Fibroblast of lung (primary cell): Measurements from ENCODE around the gene DAZAP1. TPM values are rescaled to one million over a fixed set of nuclear protein-coding genes. Genes with fewer than 3 reads are reported as not detected.

ENCODE experiments used
- DNase-seq, 2 donors: peaks; one replicate each; pipeline versions ENCODE4 v3.0.0 to v3.0.0-alpha.2; 2010; ENCODE audit warnings: low read depth in 2 of 2
- H2AFZ ChIP-seq: 2 replicates; pipeline ENCODE4 v1.5.1; 2012; ENCODE audit warnings: low read length, control low read depth, inconsistent platforms
- H3K27ac ChIP-seq: 2 replicates; pipeline ENCODE4 v1.5.1; 2011; ENCODE audit warnings: low read length, control low read depth; ENCODE audit not compliant: insufficient read depth
- H3K27me3 ChIP-seq: 2 replicates; pipeline ENCODE4 v1.5.1; 2011; ENCODE audit warnings: mild to moderate bottlenecking, low read length; ENCODE audit not compliant: control insufficient read depth, insufficient read depth
- H3K36me3 ChIP-seq: 2 replicates; pipeline ENCODE4 v1.5.1; 2011; ENCODE audit warnings: low read length; ENCODE audit not compliant: control insufficient read depth, insufficient read depth
- H3K4me1 ChIP-seq: 2 replicates; pipeline ENCODE4 v1.5.1; 2011; ENCODE audit warnings: low read length; ENCODE audit not compliant: control insufficient read depth, insufficient read depth; ENCODE audit errors: extremely low read depth
- H3K4me2 ChIP-seq: 2 replicates; pipeline ENCODE4 v1.5.1; 2011; ENCODE audit warnings: low read length, control low read depth; ENCODE audit not compliant: insufficient read depth; ENCODE audit errors: extremely low read depth
- H3K4me3 ChIP-seq, 4 experiments: fragments of 200-600 bp in 1 of 4; sonication (generic) in 1 of 4; replicated peaks in 1 of 4; 2 replicates each; pipeline ENCODE4 v1.5.1; 2011 to 2016; ENCODE audit warnings: low read length in 4 of 4, low read depth in 3 of 4, mild to moderate bottlenecking in 3 of 4, control low read depth in 2 of 4, inconsistent platforms in 1 of 4, mixed read lengths in 1 of 4; ENCODE audit not compliant: insufficient read depth in 1 of 4; ENCODE audit errors: control extremely low read depth in 1 of 4
- H3K79me2 ChIP-seq: 2 replicates; pipeline ENCODE4 v1.5.1; 2012; ENCODE audit warnings: mild to moderate bottlenecking, low read length, inconsistent platforms; ENCODE audit not compliant: control insufficient read depth, insufficient read depth
- H3K9ac ChIP-seq: 2 replicates; pipeline ENCODE4 v1.5.1; 2011; ENCODE audit warnings: mild to moderate bottlenecking, low read length, control low read depth; ENCODE audit not compliant: insufficient read depth
- H3K9me3 ChIP-seq: 2 replicates; pipeline ENCODE4 v1.5.1; 2012; ENCODE audit warnings: low read depth, low read length; ENCODE audit not compliant: control insufficient read depth, insufficient read depth
- H4K20me1 ChIP-seq: 2 replicates; pipeline ENCODE4 v1.5.1; 2011; ENCODE audit warnings: low read length; ENCODE audit not compliant: control insufficient read depth, insufficient read depth; ENCODE audit errors: extremely low read depth
- EZH2 ChIP-seq: IDR thresholded peaks from 2 replicates; pipeline ENCODE4 v1.5.1; 2012; ENCODE audit warnings: low read length, control low read depth, mild to moderate bottlenecking; ENCODE audit errors: missing control alignments
- polyA plus RNA-seq, 2 donors: library from polyadenylated mRNA; depleted of rRNA in 1 of 2; stranded (reverse) in 1 of 2; unstranded in 1 of 2; fragments of >200 nt; gene quantifications; 2 replicates each; pipeline ENCODE4 v1.2.1, GENCODE V29; 2011 to 2012; ENCODE audit warnings: missing spikeins in 1 of 2
- total RNA-seq: library from RNA; depleted of rRNA; stranded (reverse); fragments of >200 nt; gene quantifications from 2 replicates; pipeline ENCODE4 v1.2.1, GENCODE V29; 2014
- TF ChIP-seq, protein P1 (sequence below), 2 donors: IDR thresholded peaks in 1 of 2; conservative IDR thresholded peaks in 1 of 2; 1 replicate in 1 of 2; 2 replicates in 1 of 2; pipeline ENCODE4 v1.5.1; 2011 to 2012; ENCODE audit warnings: low read length in 2 of 2, control low read depth in 1 of 2, inconsistent platforms in 1 of 2, low read depth in 1 of 2, mild to moderate bottlenecking in 1 of 2

Gene DAZAP1
- total and polyA plus RNA-seq, 2 donors (not counting 1 experiment from before 2014, with no cell fraction given) = 44.6 to 49.5 TPM

DNA sequence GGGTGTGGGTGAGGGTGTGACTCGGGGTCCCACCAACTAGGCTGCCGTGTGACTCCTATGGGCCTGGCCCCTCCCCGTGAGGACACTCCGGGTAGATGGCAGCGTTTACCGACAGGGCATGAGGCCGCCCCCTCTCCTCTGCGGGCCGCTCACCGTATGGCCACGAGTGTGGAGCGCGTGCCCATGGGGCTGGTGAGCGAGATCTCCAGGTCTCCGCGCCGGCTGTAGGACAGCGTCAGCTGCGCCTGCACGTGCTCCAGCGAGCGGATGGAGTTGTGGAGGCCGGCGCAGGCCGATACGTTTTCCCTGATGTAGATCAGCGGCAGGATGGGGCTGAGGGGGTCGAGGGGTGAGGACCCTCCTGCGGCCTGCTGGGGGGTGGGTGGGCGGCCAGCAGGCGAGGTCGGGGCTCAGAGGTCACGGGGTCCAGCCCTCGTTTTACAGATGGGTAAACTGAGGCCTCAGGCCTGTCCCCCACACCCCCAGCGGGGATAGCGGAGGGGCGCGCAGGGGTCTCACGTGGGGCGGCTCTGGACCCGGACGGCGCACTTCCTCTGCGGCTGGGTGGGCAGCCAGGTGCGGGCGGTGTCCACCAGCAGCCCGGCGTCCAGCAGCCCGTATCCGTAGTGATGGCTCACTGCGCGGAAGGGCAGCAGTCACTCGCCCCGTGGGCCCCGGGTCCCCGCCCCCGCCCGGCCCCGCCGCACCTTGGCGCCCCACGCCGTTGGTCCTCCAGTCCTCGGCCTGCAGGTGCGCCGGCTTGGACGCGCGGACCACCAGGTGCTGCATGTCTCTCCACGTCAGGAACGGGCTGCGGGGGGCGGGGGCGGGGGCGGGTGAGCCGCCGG is 76.0 kb downstream of the DAZAP1 start:
- TF ChIP-seq EZH2 = no peak
- TF ChIP-seq, protein P1, sequence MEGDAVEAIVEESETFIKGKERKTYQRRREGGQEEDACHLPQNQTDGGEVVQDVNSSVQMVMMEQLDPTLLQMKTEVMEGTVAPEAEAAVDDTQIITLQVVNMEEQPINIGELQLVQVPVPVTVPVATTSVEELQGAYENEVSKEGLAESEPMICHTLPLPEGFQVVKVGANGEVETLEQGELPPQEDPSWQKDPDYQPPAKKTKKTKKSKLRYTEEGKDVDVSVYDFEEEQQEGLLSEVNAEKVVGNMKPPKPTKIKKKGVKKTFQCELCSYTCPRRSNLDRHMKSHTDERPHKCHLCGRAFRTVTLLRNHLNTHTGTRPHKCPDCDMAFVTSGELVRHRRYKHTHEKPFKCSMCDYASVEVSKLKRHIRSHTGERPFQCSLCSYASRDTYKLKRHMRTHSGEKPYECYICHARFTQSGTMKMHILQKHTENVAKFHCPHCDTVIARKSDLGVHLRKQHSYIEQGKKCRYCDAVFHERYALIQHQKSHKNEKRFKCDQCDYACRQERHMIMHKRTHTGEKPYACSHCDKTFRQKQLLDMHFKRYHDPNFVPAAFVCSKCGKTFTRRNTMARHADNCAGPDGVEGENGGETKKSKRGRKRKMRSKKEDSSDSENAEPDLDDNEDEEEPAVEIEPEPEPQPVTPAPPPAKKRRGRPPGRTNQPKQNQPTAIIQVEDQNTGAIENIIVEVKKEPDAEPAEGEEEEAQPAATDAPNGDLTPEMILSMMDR (conservative IDR thresholded peaks at IDR 0.05 in 1 of 2, IDR thresholded peaks at IDR 0.05 in 1 of 2; ENCODE audit: low read depth in 1 of 2, low read length in 2 of 2) = no peak
- no peak for DNase-seq

DNA sequence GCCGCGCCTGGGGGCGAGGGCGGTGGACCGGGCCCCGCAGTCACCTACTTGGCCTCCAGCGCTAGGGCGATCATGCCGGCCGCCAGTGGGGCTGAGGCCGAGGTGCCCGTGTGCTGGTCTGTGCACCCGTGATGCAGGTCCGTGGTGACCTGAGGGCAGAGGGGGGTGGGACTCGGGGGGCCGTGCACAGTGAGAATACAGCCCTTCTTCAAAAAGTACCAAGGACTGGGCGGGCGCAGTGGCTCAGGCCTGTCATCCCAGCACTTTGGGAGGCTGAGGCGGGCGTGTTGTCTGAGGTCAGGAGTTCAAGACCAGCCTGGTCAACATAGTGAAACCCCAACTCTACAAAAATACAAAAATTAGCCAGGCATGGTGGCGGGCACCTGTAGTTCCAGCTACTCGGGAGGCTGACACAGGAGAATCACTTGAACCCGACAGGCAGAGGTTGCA is 76.6 kb downstream of the DAZAP1 start:
- no peak for TF ChIP-seq EZH2
- TF ChIP-seq, protein P1 (conservative IDR thresholded peaks at IDR 0.05 in 1 of 2, IDR thresholded peaks at IDR 0.05 in 1 of 2; ENCODE audit: low read depth in 1 of 2, low read length in 2 of 2) = no peak
- H3K9ac ChIP-seq = no peak overlapping the region
- H3K9me3 ChIP-seq = no peaks in the 10 kb centered on the region
- H3K27ac ChIP-seq = no peak overlapping the region
- no peaks in the 10 kb centered on the region for H3K27me3 ChIP-seq
- H2AFZ ChIP-seq = no peak overlapping the region
- no peak overlapping the region for H3K4me3 ChIP-seq
- no peaks in the 10 kb centered on the region for H3K36me3 ChIP-seq
- no peaks in the 10 kb centered on the region for H3K4me1 ChIP-seq
- H4K20me1 ChIP-seq = no peaks in the 10 kb centered on the region
- H3K4me2 ChIP-seq = no peak overlapping the region
- DNase-seq = no peak
- no peaks in the 10 kb centered on the region for H3K79me2 ChIP-seq

More for the DNA sequence above, 76.0 kb downstream of the DAZAP1 start:
- H3K4me3 ChIP-seq = no peak overlapping the region
- H3K9ac ChIP-seq = no peak overlapping the region
- H3K4me2 ChIP-seq = no peak overlapping the region
- H3K4me1 ChIP-seq = no peaks in the 10 kb centered on the region
- no peaks in the 10 kb centered on the region for H3K27me3 ChIP-seq
- no peak overlapping the region for H3K27ac ChIP-seq
- H3K36me3 ChIP-seq = no peaks in the 10 kb centered on the region
- peaks cover 4% of the 10 kb centered on the region for H3K79me2 ChIP-seq
- H4K20me1 ChIP-seq = no peaks in the 10 kb centered on the region
- no peaks in the 10 kb centered on the region for H3K9me3 ChIP-seq
- H2AFZ ChIP-seq = no peak overlapping the region

Other genes starting within 250 kb of the DAZAP1 start
- 49.6 and 55.8 TPM in 2 replicates for gene SBNO2, start 233.3 kb upstream of the DAZAP1 start, total RNA-seq
- gene SBNO2, start 233.3 kb upstream of the DAZAP1 start, polyA plus RNA-seq = 12.6 and 14.3 TPM in 2 replicates
- gene STK11, start 201.8 kb upstream of the DAZAP1 start, total RNA-seq = 96.6 and 100 TPM in 2 replicates
- 23.7 TPM in 2 replicates for gene STK11, start 201.8 kb upstream of the DAZAP1 start, polyA plus RNA-seq
- gene CBARP, start 169.6 kb upstream of the DAZAP1 start, total RNA-seq = 1.5 TPM in 2 replicates
- 0.31 and 1.0 TPM in 2 replicates for gene CBARP, start 169.6 kb upstream of the DAZAP1 start, polyA plus RNA-seq
- gene ATP5F1D, start 165.8 kb upstream of the DAZAP1 start, total RNA-seq = 13.4 and 20.5 TPM in 2 replicates
- gene ATP5F1D, start 165.8 kb upstream of the DAZAP1 start, polyA plus RNA-seq = 53.8 and 79.8 TPM in 2 replicates
- 13.6 and 18.8 TPM in 2 replicates for gene MIDN, start 159.0 kb upstream of the DAZAP1 start, total RNA-seq
- gene MIDN, start 159.0 kb upstream of the DAZAP1 start, polyA plus RNA-seq = 12.0 and 18.0 TPM in 2 replicates
- 104 and 110 TPM in 2 replicates for gene CIRBP, start 138.3 kb upstream of the DAZAP1 start, total RNA-seq
- gene CIRBP, start 138.3 kb upstream of the DAZAP1 start, polyA plus RNA-seq = 260 and 298 TPM in 2 replicates
- 22.5 and 24.7 TPM in 2 replicates for gene FAM174C, start 132.1 kb upstream of the DAZAP1 start, total RNA-seq
- gene FAM174C, start 132.1 kb upstream of the DAZAP1 start, polyA plus RNA-seq = 16.1 and 23.7 TPM in 2 replicates
- gene EFNA2, start 121.7 kb upstream of the DAZAP1 start, total RNA-seq = 0.17 TPM in 1 of 2 replicates, not detected in the other
- not detected in 2 replicates for gene EFNA2, start 121.7 kb upstream of the DAZAP1 start, polyA plus RNA-seq
- gene NDUFS7, start 23.7 kb upstream of the DAZAP1 start, total RNA-seq = 55.0 and 71.2 TPM in 2 replicates
- gene NDUFS7, start 23.7 kb upstream of the DAZAP1 start, polyA plus RNA-seq = 29.6 and 30.3 TPM in 2 replicates
- 31.1 and 44.1 TPM in 2 replicates for gene GAMT, start 6.0 kb upstream of the DAZAP1 start, total RNA-seq
- 20.0 and 32.6 TPM in 2 replicates for gene GAMT, start 6.0 kb upstream of the DAZAP1 start, polyA plus RNA-seq
- gene RPS15, start 30.8 kb downstream of the DAZAP1 start, total RNA-seq = 369 and 494 TPM in 2 replicates
- gene RPS15, start 30.8 kb downstream of the DAZAP1 start, polyA plus RNA-seq = 878 and 1,038 TPM in 2 replicates
- 0.26 and 0.50 TPM in 2 replicates for gene APC2, start 42.5 kb downstream of the DAZAP1 start, total RNA-seq
- gene APC2, start 42.5 kb downstream of the DAZAP1 start, polyA plus RNA-seq = 0.01 and 0.02 TPM in 2 replicates
- gene C19orf25, start 71.6 kb downstream of the DAZAP1 start, total RNA-seq = 21.8 and 24.8 TPM in 2 replicates
- 11.2 and 12.0 TPM in 2 replicates for gene C19orf25, start 71.6 kb downstream of the DAZAP1 start, polyA plus RNA-seq
- 1.5 and 3.5 TPM in 2 replicates for gene PCSK4, start 82.8 kb downstream of the DAZAP1 start, total RNA-seq
- gene PCSK4, start 82.8 kb downstream of the DAZAP1 start, polyA plus RNA-seq = 0.26 and 0.28 TPM in 2 replicates
- 0.99 and 1.3 TPM in 2 replicates for gene REEP6, start 83.6 kb downstream of the DAZAP1 start, total RNA-seq
- 0.47 and 0.55 TPM in 2 replicates for gene REEP6, start 83.6 kb downstream of the DAZAP1 start, polyA plus RNA-seq
- gene ADAMTSL5, start 105.4 kb downstream of the DAZAP1 start, total RNA-seq = 1.5 and 3.1 TPM in 2 replicates
- 4.3 and 4.7 TPM in 2 replicates for gene ADAMTSL5, start 105.4 kb downstream of the DAZAP1 start, polyA plus RNA-seq
- not detected in 2 replicates for gene PLK5, start 116.5 kb downstream of the DAZAP1 start, total RNA-seq
- gene PLK5, start 116.5 kb downstream of the DAZAP1 start, polyA plus RNA-seq = not detected in 2 replicates
- 33.0 and 40.1 TPM in 2 replicates for gene MEX3D, start 160.7 kb downstream of the DAZAP1 start, total RNA-seq
- 5.3 and 6.3 TPM in 2 replicates for gene MEX3D, start 160.7 kb downstream of the DAZAP1 start, polyA plus RNA-seq
- 66.8 and 85.2 TPM in 2 replicates for gene MBD3, start 185.3 kb downstream of the DAZAP1 start, total RNA-seq
- gene MBD3, start 185.3 kb downstream of the DAZAP1 start, polyA plus RNA-seq = 19.8 and 27.6 TPM in 2 replicates
- gene UQCR11, start 197.9 kb downstream of the DAZAP1 start, total RNA-seq = 89.2 and 110 TPM in 2 replicates
- 92.5 and 101 TPM in 2 replicates for gene UQCR11, start 197.9 kb downstream of the DAZAP1 start, polyA plus RNA-seq
- gene TCF3, start 245.0 kb downstream of the DAZAP1 start, total RNA-seq = 53.7 and 54.7 TPM in 2 replicates
- 39.3 and 53.4 TPM in 2 replicates for gene TCF3, start 245.0 kb downstream of the DAZAP1 start, polyA plus RNA-seq